Vagina (tissue), 2 donors: ENCODE data around the gene PLEKHA4.

Source experiments
- CTCF ChIP-seq, 3 experiments: fragments of 450-650 bp in 2 of 3; fragments of 200-600 bp in 1 of 3; sonication (generic) in 1 of 3; IDR thresholded peaks; one replicate each; pipeline ENCODE4 v1.5.1; 2017 to 2019; ENCODE audit warnings: antibody characterized with exemption in 3 of 3, mild to moderate bottlenecking in 2 of 3, moderate library complexity in 2 of 3
- POLR2A ChIP-seq, 2 donors: fragments of 450-650 bp; IDR thresholded peaks; one replicate each; pipeline ENCODE4 v1.6.1; 2017; ENCODE audit warnings: antibody characterized with exemption in 2 of 2, mild to moderate bottlenecking in 2 of 2, moderate library complexity in 2 of 2

- TF ChIP-seq CTCF (IDR thresholded peaks at IDR 0.05) (no peak), POLR2A (IDR thresholded peaks at IDR 0.05) (no peak)
These were observed 49.7 kb upstream of the PLEKHA4 start for GRCh38 chr19:48918071-48918470.
